ENCODE data around the gene DEK. TPM values are rescaled to one million over a fixed set of nuclear protein-coding genes. Genes with fewer than 3 reads are reported as not detected.
A peak's percentile ranks its signal among the peaks of the same experiment; 100 is the strongest.

The DEK gene
- total RNA-seq, 1 donor from 2014 or later, result 187 TPM

DNA sequence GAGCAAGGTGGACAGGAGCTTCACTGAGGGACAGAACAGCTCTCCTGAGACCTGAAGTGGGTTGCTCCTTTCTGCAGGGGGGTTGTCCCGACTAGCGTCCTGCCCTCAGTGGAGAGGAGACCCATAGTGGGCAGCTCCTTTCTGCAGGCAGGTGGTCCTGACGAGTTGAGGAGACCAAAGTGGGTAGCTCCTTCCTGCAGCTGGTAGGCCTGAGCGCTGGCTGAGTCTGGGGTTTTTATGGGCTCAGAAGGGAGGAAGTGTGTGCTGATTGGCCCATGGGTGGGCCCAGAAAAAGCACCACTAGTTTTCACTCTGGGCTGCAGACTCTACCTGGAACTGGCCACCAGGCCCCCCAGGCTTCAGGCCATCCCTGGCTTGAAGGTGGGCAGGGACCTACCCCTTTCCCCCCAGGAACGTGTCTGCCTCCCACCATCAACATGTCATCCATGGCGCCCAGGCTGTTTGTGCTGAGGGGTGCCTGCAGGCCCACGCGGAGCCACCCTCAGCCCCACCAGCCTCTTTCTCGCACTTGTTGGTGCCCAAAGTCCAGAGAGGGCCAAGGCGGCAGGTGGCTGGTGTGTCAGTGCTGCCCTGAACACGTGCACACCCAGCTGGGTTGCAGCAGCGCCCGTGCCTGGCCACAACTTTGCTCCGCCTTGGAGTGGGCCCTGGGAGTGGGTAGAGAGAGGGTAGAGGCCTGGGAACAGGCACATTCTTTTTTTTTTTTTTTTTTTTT lies 1.6 kb upstream of the DEK start:
- no peak for DNase-seq (ENCODE audit: low spot score)

DNA sequence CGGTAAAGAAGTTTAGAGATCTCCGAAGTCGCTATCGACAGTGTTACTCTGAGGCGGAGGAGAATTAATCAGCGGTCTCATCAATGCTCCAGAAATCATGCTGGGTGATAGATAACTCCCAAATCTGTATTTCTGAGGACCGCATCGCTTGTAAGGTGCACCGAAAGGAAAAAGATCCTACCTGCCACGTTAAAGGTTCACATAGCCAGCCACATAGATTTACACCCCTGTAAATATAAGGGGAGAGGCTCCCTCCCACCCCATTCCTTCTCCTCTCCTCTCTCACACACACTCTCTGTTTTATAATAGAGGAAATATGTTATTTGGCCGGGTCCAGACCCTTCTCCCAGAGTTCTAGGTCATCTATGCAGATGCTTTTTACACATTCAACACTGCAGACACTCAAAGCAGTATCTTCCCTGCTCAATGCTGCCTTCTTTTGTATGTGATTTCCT lies 620 bp upstream of the DEK start:
- peak; percentile 9 for DNase-seq (ENCODE audit: low spot score)

DNA sequence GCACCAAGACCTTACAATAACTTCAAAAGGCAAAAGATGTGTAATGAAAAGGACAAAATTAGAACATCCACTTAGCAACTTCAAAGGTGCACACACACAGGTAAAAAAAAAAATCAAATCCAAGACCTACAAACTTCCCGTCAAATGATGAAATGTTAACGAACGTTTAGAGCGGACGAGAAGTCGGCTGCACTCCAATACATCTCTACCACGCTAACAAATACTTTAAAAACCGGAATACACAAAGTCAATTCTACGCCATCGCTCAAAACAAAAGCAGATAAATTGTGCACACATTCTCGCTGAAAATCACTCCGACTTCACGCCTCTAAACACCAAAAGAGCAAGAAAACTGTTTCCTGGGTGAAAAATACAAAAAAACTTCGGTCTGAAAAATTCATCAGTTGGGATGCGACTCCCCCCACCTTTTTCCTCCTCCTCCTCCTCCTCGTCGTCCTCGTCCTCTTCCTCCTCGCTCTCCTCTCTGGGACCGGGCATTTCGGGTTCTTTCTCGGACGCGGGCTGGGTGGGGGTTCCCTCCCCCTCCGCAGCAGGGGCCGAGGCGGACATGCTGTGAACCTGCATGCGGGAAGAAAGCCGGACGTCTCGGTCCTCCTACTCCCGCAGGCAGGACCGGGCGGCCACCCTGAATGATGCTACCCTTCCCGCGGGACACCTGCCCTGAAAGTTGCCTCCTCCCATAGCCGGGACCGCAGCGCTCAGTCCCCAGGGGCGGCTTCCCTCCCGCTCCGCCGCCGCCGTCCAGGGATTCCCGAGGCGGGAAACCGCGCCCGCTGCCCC lies 712 bp downstream of the DEK start:
- DNase-seq (ENCODE audit: low spot score), result peak; percentile 40

DNA sequence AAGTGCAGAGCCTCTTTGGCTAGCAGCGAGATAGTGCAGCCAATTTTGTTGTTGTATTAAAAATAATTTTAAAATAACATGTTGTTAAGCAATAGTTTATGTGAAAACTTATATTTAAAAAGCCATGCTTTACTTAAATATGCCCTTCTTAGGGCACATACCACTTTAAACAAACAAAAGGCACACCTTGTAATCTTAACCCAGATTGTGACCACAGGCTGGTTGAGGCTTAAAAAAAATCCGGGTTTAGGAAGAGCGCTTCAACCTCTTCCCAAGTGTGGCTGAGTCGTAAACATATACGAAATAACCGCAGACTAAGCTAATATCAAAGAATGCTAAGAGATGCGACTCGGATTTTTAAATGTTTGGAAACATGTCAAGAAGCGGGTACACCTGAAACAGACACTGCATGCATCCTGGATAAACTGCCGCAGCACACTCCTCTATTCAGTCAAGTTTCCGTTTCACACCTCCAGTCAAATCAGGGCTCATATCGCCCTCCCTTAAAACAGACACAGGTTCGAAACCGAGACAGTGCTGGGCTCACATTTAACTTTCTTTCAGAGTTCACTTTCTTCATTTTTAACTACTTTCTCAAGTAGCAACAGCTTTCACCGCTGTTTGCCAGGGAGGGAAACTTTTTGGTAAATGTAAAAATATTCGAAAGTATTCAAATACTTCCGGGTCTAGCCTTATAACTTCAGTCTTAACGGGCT lies 1.5 kb downstream of the DEK start:
- no peak for DNase-seq (ENCODE audit: low spot score)

DNA sequence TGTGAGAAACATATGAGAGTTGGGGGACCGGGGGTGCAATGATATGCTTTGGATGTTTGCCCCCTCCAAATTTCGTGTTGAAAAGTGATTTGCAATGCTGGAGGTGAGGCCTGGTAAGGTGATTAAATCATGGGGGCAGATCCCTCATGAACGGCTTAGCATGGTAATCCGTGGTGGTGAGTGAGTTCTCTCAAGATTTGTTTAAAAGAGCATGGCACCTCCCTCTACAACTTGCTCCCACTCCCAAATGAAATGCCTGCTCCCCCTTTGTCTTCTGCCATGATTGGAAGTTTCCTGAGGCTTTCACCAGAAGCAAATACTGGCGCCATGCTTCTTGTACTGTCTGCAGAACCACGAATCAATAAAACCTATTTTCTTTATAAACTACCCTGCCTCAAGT lies 2.5 kb downstream of the DEK start:
- DNase-seq (ENCODE audit: low spot score), result no peak

DNA sequence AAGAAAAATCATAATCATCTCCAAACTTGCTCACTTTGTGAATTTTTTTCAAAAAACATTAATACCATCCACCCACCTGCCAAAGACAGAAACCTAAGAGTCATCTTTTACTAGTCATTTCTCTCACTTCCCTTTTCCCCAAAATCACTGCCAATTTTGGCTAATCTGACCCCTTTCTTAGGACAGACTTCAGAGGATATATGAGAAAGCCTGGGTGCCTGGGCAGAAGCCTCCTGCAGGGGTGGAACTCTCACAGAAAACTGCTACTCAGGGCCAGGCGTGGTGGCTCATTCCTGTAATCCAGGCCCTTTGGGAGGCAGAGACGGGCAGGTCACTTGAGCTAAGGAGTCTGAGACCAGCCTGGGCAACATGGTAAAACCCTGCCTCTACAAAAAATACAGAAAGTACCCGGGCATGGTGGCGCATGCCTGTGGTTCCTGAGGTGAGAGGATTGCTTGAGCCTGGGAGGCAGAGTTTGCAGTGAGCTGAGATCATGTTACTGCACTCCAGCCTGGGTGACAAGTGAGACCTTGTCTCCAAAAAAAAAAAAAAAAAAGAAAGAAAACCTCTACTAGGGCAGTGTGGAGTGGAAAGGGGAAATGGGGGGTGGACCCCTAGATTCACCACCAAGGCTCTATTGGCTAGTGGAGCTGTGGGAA lies 3.8 kb downstream of the DEK start:
- no peak for DNase-seq (ENCODE audit: low spot score)

DNA sequence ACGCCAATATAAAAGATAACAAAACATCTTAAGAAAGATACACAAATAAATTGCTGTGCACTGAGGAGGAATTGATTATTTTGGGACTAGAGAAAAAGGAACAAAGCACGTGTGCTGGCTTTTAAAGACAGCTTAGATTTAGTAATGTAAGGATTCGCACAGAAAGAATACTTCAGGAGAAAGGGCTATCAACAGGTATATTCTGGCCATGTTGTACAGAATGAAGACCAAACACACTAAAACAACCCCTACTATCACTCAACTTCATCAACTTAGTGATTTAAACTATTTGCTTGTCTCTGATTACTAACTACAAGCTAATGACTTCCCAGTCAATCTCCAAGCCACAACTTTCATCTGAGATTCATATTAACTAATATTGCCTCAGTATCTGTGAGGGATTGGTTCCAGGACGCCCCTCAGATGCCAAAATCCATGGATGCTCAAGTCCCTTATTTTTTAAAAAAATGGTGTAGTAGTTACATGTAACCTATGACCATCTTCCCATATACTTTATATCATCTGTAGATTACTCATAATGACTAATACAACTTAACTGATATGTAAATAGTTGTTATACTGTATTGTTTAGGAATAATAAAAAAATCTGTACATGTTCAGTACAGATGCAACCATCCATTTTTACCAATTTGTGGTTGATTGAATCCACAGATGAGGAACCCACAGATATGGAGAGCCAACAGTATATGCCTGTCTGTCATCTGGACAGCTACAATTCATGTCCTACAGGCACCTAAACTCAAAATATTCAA lies 4.5 kb downstream of the DEK start:
- DNase-seq (ENCODE audit: low spot score), result no peak

DNA sequence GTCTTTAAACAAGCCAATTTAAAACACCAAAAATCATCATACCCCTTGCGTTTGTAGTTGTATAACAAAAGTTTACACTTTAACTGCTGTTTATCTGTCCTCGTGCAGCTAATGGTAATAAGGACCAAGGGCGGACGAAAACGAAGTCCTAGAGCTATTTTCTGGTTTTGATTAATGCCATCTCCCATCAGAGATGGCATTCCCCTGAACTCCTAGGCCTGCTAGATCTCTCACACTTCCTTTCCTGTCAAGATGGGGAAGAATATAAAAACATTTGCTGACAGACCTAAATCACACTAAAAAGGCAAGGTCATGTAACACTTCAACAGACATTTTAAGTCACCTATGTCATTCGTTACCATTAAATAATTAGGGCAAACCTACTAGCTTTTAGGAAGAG lies 9.5 kb downstream of the DEK start:
- no peak for DNase-seq (ENCODE audit: low spot score)

DNA sequence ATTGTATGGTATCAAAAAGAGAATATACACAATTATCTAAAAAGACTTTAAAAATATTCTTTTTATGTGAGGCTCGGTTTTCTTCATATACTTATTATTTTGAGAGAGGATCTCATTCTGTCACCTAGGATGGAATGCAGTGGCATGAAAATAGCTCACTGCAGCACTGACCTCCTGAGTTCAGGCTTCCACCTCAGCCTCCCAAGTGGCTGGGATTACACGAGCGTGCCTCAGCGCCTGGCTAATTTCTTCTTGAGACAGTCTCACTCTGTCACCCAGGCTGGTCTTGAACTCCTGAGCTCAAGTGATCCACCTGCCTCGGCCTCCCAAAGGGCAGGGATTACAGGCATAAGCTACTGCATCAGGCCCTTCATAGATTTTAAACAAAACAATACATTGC lies 10.7 kb downstream of the DEK start:
- DNase-seq (ENCODE audit: low spot score), result no peak

DNA sequence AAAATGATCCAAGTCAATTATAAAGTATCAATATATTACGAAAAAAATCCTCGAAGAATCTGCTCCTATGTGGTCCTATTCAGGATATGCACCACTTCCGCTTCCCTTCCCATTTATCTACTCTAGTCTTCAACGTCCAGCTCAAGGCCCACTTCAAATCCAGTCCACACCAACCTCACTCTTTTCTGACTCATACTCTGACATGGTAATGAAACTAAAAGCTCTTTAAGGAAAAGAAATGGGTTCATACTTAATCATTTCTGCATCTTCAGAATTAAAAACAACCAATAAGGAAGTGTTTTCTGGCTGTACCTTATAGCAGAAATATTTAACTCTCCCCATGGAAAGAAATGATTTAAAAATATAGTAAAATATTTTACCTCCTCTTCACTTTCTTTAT lies 15.1 kb downstream of the DEK start:
- no peak for DNase-seq (ENCODE audit: low spot score)

DNA sequence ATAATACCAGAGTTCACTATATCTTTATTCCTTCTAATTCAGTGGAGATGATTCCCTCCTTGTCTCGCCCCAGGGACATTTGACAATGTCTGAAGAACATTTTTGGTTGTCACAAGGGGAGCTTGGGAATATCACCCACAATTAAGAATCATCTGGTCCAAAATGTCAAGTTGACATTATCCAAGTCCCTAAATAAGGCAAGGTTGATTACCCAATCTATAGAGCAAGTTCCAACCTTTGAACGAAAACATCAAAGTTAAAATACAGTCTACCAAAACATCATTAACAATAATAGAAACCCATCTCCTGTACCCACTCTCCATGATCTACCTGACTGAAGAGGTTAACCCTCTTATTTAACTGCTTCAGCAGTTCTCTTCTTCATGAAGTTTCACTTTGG lies 15.6 kb downstream of the DEK start:
- DNase-seq (ENCODE audit: low spot score), result no peak

DNA sequence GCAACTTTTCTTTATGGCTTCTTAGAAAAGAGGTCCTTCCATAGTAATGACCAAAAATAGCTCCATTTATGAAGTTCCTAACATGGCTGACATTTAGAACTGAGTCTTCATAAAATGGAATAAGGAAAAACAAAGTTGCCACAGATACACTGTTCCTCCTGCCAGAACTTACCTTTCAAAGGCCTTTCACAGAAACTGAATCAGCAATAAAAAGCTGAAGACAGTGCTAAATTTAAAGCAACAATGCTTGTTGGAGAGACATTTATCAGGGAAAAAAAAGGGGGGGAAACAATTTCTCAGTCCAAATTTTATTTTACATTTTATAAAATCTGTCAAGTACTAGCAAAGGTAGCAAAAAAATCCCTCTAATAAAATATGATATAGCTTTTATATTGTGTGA lies 17.3 kb downstream of the DEK start:
- DNase-seq (ENCODE audit: low spot score), result no peak

DNA sequence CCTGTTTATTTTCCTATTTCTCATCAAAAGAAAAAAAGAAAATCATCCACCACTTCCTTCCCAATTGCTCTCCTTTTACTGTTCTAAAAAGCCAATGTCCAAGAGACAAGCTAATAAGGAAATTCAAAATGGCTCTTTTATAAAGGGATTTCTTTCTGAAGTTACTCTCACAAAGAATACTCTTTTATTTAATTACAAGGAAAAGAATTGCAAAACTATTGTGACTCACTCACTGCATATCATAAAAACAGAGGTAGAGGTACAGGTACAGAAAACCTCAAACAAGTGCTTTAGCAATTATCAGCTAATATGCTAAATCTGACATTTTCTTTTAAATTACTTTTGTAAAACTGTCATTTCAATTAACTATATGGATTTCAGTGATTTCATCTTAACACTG lies 18.1 kb downstream of the DEK start:
- no peak for DNase-seq (ENCODE audit: low spot score)

DNA sequence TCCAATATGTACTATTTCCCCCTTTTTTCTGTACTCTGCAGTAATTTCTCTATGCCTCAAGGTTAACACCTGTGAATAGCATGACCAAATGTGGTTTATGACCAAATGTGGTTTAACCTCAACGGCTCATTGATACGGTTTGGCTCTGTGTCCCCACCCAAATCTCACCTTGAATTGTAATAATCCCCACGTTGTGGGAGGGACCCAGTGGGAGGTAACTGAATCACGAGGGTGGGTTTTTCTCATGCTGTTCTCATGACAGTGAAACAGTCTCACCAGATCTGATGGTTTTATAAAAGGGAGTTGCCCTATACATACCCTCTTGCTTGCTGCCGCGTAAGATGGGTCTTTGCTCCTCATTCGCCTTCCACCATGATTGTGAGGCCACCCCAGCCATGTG lies 18.7 kb downstream of the DEK start:
- DNase-seq (ENCODE audit: low spot score), result no peak

DNA sequence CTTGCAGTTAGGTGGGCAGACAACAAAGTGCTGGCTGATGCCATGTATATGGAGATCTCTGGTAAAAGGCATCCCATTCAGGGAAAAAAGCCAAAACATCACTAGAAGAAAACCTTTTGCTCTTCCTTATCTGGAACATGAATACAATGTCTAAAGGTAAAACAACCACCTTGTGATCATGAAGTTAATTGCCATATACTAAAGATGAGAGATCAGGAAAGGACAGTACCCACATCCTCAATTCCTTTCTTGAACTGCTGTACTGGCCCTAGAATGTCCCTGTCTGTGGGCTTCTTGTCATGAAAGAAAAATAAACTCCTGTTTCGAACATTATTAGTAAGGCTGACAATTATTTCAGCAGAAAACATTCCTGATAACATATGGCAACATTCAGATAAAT lies 19.3 kb downstream of the DEK start:
- no peak for DNase-seq (ENCODE audit: low spot score)

DNA sequence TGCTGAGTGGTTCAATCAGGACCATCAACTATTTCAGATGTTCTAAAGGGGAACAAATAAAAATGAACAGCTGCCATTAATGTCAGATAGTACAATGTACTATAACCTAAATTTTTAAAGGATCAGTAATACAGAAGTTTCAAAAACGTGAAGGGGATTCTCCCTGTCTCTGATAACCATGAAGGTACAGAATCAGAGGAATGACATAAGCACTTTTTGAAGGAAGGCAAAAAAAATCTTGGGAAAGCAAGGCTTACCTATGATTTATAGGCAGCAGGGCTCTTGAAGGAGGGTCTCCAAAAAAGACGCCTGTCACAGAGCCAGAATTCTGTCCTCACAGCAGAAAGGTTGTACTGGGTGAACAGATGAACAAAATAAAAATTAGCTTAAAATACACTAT lies 20.1 kb downstream of the DEK start:
- DNase-seq (ENCODE audit: low spot score), result no peak

DNA sequence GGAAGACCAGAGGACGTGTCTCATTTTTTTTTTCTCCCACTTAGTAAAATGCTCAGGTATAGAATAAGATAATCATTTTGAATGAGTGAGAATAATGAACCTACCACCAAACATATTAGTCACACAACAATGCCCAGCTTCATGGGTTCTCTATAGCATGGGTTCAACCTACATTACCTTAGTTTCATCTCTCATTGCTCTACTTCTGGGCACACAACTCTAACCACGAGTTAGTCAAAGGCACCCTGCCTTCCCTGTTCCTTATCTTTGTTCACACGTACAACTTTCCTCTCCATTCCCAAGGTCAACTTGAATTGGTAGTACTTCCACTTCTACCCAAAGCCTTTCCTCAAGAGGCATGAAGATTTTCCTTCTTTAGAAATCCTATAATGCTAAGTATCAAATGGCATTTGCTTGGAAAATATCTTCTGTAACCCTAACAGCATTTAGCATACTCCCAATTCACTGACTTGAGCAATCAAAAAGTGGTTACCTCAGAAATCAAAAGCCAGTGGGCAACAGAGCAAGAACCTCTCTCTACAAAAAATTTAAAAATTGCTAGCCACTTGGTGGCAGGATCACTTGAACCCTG lies 20.9 kb downstream of the DEK start:
- no peak for DNase-seq (ENCODE audit: low spot score)

DNA sequence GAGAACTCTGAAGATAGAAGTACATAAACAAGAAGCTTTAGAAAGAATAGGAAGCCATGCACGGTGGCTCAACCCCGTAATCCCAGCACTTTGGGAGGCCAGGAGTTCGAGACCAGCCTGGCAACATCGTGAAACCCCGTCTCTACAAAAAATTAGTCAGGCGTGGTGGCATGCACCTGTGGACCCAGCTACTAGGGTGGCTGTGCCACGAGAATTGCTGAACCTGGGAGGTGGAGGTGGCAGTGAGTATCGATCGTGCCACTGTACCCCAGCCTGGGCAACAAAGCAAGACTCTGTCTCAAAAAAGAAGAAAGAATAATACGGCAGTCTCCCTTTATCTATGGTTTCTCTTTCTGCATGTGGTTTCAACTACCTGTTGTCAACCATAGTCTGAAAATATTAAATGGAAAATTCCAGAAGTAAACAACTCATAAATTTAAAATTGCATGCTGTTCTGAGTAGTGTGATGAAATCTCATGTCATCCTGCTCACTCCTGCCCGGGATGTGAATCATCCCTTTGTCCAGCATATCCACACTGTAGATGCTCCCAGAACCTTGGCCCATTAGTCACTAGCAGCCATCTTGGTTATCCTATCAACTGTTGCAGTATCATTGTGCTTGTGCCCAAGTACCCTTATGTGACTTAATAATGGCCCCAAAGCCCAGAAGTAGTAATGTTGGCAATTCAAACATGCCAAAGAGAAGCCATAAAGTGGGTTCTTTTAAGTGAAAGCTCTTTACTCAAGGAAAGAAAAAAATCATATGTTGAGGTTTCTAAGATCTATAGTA lies 22.1 kb downstream of the DEK start:
- DNase-seq (ENCODE audit: low spot score), result no peak

DNA sequence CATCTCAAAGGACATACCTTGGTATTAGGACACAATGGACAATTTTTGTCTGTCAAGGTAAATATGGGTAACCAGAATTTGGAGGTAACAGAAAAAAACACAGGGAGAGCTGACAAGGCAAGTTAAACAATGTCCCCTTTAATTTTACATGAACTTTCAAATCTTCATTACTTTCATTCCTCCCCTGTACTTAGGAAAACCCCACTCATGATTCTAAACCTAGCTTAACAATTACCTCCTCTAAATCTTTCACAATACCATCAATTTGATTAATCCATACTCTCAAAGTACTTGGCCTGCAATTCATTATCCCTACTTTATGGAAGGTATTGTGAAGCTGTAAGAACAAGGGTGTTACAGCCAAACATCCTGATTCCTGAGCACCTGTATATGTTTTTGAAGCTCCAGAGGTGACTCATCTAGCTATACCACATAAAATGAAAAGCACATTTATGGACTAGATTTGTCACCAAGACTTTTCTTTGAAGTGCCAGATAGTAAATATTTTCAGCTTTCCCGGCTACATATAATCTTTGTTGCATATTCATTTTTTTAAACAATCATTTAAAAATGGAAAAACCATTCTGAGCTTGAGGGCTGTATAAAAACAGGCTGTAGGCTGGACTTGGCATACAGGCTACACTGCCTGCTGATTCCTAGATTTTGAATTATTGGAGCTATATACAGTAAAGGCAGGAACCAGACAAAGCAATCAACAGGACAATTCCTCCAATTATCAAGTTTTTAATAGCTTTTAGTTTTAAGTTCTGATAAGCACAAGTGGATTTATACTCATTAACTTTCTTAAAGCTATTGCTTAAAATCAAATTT lies 22.9 kb downstream of the DEK start:
- no peak for DNase-seq (ENCODE audit: low spot score)
